H7 (cell line): Measurements from ENCODE around the gene EIF4ENIF1. TPM values are rescaled to one million over a fixed set of nuclear protein-coding genes. Genes with fewer than 3 reads are reported as not detected.
"Not testable (repeated sequence)": the region's sequence is repeated elsewhere in the genome, so short reads cannot be mapped to it uniquely, and the experiment has no call there.

Experiments used
- DNase-seq: peaks from one replicate; pipeline ENCODE4 v3.0.0; 2012
- H3K27me3 ChIP-seq: 2 replicates; pipeline ENCODE4 v1.6.0; 2011; ENCODE audit warnings: mild to moderate bottlenecking, low read length; ENCODE audit not compliant: control insufficient read depth, insufficient read depth
- H3K36me3 ChIP-seq: replicated peaks from 2 replicates; pipeline ENCODE4 v1.5.1; 2011; ENCODE audit warnings: low read length; ENCODE audit not compliant: control insufficient read depth, insufficient read depth
- H3K4me3 ChIP-seq: 2 replicates; pipeline ENCODE4 v1.5.1; 2011; ENCODE audit warnings: low read depth, mild to moderate bottlenecking, control low read depth, low read length, moderate library complexity; ENCODE audit not compliant: insufficient read depth
- total RNA-seq: library from RNA; depleted of rRNA; stranded (reverse); fragments of >200 nt; shearing (Covaris generic); gene quantifications from 2 replicates; pipeline ENCODE4 v1.2.3, GENCODE V29; 2014

Gene EIF4ENIF1
- total RNA-seq, 1 experiment from 2014 or later: 9.5 TPM

DNA sequence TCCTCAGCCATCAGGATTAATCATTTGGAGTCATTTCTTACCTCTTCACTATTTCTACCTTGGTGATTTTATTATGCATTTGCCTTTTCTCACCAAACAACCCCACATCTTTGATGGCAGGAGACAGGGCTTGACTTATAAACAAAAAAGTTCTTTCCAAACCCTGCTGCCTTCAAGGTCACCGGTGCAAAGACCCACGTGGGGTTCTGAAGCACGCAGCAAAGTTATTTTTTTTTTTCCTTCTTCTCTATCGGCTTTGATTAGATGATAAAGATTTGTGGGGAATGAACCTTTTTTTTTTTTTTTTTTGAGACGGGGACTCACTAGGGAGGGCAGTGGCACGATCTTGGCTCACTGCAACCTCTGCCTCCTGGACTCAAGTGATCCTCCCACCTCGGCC lies 46.1 kb downstream of the EIF4ENIF1 start:
- no peak for DNase-seq
- peaks cover 26% of the 10 kb centered on the region for H3K36me3 ChIP-seq
- no peak overlapping the region for H3K4me3 ChIP-seq
- no peaks in the 10 kb centered on the region for H3K27me3 ChIP-seq

DNA sequence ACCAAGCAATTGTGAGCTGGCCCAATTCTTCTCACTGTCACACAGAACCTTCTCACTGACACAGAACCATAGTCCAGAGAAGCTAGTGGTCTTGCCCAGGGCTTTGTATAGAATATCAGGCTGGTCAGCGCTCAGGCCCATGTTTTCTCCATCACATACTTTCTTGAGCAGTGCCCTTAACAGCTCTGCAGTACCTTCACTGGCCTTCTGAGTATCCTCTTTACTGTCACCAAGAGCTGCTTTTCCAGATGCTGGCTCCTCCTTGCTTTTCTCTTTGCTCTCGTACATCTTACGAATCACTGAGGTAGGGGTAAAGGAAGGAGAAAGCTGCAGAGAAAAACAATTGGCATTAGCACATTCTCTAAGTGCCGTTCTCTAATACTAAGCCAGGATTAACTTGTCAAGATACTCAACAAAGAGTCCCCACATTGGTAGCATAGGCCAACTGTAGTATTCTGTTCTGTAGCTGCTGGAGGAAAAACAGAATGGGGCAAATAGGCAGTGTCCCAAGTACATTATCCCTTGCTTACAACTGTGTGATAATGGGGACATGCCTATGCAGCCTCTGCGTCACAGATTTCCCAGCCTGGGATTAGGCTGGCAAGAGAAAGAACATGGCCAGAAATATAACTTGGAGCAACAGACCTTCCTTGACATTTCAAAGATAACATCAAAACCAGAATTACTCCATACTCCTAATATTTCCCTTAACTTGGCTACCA lies 46.7 kb downstream of the EIF4ENIF1 start:
- peak; percentile 21 for DNase-seq
- H3K36me3 ChIP-seq: peaks cover 24% of the 10 kb centered on the region
- H3K27me3 ChIP-seq: no peaks in the 10 kb centered on the region
- H3K4me3 ChIP-seq: no peak overlapping the region

DNA sequence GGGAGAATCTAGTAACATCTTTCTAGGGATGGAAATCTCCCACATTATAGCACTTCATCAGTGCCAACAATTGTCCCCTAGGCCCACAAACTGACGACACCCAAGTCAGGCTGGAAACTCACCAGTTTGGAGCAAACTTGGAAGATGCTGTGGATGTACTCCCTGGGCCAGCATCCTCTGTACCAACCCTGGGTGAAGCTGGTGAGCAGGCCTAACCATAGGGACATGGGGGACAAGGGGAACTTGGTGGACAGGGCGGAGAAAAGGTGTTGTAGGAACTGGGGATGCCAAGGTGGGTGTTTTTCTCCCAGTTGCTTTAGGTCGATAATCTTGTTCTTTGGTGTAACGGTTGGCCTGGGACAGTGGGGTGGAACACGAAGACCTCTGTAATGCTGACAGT lies 48.0 kb downstream of the EIF4ENIF1 start:
- Histone ChIP-seq H3K27me3 (no peaks in the 10 kb centered on the region), H3K4me3 (no peak overlapping the region), H3K36me3 (peaks cover 23% of the 10 kb centered on the region)
- no peak for DNase-seq

DNA sequence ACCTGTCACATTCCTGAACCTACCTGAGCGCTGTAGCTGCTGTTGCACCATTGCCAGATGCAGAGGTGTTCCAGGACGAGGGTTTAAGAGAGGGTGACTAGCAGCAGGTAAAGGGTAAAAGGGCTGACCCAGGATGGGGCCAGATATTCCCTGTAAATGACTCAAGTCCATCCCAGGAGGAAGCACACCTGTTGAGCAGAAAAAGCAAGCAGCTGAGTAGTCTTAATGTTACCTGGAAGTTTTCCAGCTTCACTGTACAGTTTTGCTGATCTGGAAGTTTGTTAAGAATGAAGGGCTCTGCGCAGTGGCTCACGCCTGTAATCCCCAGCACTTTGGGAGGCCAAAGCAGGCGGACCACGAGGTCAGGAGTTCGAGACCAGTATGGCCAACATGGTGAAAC lies 49.0 kb downstream of the EIF4ENIF1 start:
- Histone ChIP-seq H3K4me3 (no peak overlapping the region), H3K36me3 (peaks cover 30% of the 10 kb centered on the region), H3K27me3 (no peaks in the 10 kb centered on the region)
- no peak for DNase-seq

DNA sequence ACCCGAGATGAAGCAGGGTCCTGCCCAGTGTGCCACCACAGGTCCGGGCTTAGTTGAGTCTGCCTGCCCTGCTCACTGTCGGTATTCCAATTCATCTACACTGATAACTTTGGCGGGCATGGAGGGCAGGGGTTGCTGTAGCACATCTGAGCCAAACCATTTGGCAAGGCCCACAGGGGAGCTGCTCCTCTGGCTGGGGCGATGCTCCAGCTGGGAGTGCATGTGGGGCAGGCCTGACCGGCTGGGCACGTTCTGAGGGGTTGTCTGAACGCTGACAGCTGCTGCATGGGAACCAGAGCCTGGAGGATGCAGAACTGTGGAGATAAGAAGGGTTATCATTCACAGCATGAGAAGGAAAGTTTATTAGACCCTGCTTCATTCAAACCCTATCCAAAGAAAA lies 49.8 kb downstream of the EIF4ENIF1 start:
- Histone ChIP-seq H3K4me3 (no peak overlapping the region), H3K36me3 (peaks cover 33% of the 10 kb centered on the region), H3K27me3 (no peaks in the 10 kb centered on the region)
- no peak for DNase-seq

DNA sequence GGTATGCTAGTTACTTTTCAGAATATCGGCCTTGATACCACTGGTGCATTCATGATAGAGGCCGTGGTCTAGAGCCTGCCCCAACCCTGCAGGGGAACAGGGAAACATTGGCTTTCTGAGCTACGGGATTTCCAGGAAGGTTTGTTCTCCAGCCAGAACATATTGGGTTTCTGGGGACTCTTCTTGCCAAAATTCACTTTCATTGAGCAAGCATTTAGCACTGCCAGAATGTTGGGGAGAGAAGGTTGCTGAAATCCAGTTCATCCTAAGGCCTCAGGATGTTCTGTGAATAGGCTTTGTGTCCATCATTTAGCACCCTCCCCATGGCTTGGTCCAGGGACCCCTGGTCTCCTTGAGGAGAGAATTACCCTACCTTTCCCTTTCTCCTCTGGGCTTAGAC lies 53.5 kb downstream of the EIF4ENIF1 start:
- peaks cover 30% of the 10 kb centered on the region for H3K36me3 ChIP-seq
- H3K27me3 ChIP-seq: no peaks in the 10 kb centered on the region
- no peak overlapping the region for H3K4me3 ChIP-seq

DNA sequence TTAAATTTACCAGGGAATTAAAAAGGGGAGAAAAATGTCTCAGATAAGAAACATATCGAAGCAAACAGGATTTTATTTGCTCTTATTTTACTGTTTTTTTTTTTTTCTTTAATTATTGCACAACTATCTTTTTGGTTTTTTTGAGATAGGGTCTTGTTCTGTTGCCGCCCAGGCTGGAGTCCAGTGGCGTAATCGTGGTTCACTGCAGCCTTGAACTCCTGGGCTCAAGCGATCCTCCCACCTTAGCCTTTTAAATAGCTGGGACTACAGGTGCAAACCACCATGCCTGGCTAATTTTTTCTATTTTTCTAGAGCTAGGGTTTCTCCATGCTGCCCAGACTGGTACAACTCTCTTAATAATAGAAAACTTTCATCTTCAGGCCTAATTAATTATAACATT lies 57.7 kb downstream of the EIF4ENIF1 start:
- Histone ChIP-seq H3K4me3 (no peak overlapping the region), H3K36me3 (peaks cover 27% of the 10 kb centered on the region), H3K27me3 (no peaks in the 10 kb centered on the region)
- DNase-seq: no peak

More for the DNA sequence above, 53.5 kb downstream of the EIF4ENIF1 start:
- DNase-seq: no peak

DNA sequence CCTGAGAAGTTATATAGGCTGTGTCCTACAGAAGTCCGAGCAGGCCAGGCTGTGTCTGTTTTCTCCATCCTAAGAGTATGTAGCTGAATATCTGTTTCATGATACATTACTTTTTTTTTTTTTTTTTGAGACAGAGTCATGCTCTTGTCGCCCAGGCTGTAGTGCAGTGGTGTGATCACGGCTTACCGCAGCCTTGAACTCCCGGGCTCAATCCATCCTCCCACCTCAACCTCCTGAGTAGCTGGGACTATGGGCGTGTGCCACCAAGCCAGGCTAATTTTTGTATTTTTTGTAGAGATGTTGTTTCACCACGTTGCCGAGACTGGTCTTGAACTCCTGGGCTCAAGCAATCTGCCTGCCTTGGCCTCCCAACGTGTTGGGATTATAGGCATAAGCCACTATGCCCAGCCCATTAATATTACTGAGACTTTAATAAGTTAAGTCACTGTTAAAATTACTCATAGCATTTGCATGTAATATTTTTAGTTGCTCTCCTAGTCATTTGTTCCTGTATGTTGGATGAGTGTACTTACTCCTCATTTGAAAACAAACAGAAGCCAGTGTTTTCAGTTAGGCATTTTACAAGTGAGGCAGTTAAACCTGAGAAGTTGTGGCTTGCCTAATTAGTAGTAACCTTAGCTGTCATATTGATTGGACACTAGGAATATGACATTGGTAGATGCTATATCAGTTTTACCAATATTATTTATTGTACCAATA lies 64.2 kb downstream of the EIF4ENIF1 start:
- H3K4me3 ChIP-seq: no peak overlapping the region
- DNase-seq: no peak
- peaks cover 30% of the 10 kb centered on the region for H3K36me3 ChIP-seq
- no peaks in the 10 kb centered on the region for H3K27me3 ChIP-seq

DNA sequence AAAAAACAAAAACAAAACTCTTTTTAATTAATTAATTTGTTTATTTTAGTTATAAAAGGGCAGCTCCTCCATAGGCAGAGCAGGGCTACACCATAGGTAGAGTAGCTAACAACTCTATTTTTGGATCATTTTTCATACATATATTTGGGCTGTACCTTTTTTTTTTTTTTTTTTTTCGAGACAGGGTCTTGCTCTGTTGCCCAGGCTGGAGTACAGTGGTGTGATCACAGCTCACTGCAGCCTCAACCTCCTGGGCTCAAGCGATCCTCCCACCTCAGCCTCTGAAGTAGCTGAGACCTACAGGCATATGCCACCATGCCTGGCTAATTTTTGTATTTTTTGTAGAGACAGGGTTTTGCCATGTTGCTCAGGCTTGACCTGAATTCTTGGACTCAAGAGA lies 87.3 kb downstream of the EIF4ENIF1 start:
- H3K36me3 ChIP-seq, H3K27me3 ChIP-seq, H3K4me3 ChIP-seq, DNase-seq: not testable (repeated sequence)

DNA sequence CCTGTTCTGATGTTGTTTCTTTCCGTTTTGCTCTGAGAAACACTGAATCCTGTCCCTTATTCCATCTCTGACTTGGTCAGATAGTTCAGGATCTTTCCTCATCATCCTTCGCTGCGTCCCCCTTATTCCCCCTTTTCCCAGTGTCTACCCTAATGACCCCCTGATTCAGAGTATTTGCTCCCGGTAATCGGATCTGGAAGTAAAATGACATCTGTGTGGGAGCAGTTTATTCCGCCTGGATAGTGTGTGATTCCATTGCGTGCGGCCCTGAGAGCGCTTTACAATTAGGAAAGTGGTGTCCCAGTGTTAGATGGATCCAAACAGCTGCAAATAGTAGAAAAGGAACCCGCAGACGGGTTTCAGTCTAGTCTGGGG lies 89.6 kb downstream of the EIF4ENIF1 start:
- Histone ChIP-seq H3K36me3 (peaks cover 9% of the 10 kb centered on the region), H3K4me3 (peak overlapping the region; percentile 63), H3K27me3 (no peaks in the 10 kb centered on the region)
- no peak for DNase-seq

DNA sequence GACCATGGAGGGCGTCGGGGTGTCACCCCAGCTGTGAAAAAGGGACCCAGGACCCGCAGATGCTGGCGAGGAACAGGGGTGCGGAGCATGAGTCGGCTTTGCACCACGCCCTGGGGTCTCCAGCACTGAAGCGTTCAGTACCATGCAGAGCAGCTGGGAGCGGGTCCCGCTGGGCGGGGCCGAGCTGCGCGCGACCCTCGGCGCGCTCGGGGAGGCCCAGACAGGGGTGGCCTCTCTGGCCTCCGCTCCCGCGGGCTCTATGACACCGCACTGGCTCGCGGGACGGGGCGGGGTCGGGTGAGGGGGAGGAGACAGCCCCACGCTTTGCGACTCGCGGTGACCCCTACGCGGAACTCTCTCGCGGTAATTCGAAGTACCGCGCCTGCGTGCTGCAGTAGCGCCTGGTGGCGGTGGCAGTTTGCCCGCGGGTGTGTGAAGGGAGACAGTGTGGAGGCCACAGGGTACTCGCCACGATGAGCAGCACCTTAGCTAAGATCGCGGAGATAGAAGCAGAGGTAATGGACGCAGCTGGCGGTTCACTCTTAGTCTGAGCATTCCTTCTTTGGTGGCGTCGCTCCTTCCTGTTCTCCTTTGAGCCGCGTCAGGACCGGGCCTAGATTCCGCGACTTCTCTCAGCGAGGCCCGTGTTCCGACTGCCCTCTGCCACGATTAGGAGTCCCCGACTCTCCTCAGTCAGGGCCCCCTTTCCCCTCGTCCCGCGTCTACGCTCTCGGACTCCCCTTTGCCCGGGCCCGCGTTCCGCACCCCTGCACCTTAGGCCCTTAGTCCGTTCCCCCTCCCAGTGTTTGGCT lies 90.2 kb downstream of the EIF4ENIF1 start, which contains the start of gene DRG1:
Gene DRG1, plus strand, starts transcription at position 394 of the 812 bp plus-strand sequence. Its CDS starts 80 bp downstream, at position 474.
- peaks cover 9% of the 10 kb centered on the region for H3K36me3 ChIP-seq
- H3K4me3 ChIP-seq: peak within 1 kb of the TSS; percentile 63
- DNase-seq: peak; percentile 99
- no peaks in the 10 kb centered on the region for H3K27me3 ChIP-seq

DNA sequence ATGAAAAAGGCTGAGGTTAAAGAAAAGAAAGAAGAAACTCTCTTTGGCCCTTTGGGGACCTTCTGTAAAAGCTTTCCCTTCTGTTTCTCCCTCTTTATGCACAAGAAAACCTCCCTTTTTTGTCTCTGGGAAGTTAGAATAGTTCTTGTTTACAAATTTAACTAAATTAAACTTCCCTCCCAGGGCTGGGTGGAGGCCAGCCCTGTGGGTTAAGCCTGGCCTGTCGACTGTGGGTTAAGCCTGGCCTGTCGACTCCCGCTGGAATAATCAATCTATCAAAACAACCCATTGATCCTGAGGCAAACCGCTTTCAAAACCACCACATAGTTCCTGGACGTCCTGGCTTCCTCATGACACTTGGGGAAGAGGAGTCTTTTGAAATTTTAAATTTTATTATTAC lies 91.4 kb downstream of the EIF4ENIF1 start:
- no peaks in the 10 kb centered on the region for H3K27me3 ChIP-seq
- DNase-seq: no peak

DNA sequence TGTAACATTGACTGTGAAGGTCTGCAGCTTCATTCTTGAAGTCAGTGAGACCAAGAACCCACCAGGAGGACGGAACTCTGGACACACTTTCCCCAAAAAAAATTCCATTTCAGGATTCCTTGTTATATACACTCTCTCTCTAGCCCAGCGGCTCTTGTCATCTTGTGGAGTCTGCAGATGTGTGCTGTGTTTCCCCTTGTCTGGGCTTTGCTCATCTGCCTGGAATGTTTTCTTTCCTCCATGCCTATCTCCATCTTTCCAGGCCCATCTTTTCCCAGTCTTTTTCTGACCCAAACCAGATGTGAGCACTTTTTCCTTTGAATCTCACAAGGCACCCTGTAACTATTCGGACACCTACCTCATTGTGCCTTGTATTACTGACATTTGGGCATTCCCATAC lies 95.3 kb downstream of the EIF4ENIF1 start:
- no peaks in the 10 kb centered on the region for H3K27me3 ChIP-seq
- DNase-seq: no peak
- no peak overlapping the region for H3K4me3 ChIP-seq
- H3K36me3 ChIP-seq: no peaks in the 10 kb centered on the region

More for the DNA sequence above, 91.4 kb downstream of the EIF4ENIF1 start:
- Histone ChIP-seq H3K36me3 (peaks cover 6% of the 10 kb centered on the region), H3K4me3 (no peak overlapping the region)

DNA sequence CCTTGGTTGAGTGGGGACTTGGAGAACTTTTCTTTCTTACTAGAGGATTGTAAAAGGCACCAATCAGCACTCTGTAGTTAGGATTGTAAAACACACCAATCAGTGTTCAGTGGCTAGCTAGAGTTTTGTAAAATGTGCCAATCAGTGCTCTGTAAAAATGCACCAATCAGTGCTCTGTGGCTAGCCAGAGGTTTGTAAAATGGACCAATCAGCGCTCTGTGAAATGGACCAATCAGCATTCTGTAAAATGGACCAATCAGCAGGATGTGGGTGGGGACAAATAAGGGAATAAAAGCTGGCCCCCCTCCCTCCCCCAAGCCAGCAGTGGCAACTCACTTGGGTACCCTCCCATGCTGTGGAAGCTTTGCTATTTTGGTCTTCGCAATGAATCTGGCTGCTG lies 95.7 kb downstream of the EIF4ENIF1 start:
- Histone ChIP-seq H3K36me3 (no peaks in the 10 kb centered on the region), H3K4me3 (no peak overlapping the region), H3K27me3 (no peaks in the 10 kb centered on the region)
- no peak for DNase-seq
